Panc1 (cell line): Measurements from ENCODE around the gene C19orf81. TPM values are rescaled to one million over a fixed set of nuclear protein-coding genes. Genes with fewer than 3 reads are reported as not detected.

Source experiments
- ATAC-seq: fragments of 200-7000 bp; cut with Tn5 transposase; 2 replicates; pipeline ENCODE4 v1.9.1; 2020; ENCODE audit warnings: mild to moderate bottlenecking, moderate library complexity
- BruUV-seq: library from RNA; stranded (reverse); fragments of 400-500 nt; replicated peaks from 2 replicates; lab custom pipeline; 2021; lab: Mats Ljungman, UMichigan
- CTCF ChIA-PET: fragments of 300-600 bp; sonication (Branson Sonifier 250); formaldehyde crosslinking; loops from one replicate; lab custom pipeline; 2022; ENCODE audit warnings: antibody characterized with exemption; lab: Charles Lee
- POLR2A ChIA-PET: fragments of 300-600 bp; sonication (Branson Sonifier 250); formaldehyde crosslinking; loops from one replicate; lab custom pipeline; 2022; ENCODE audit warnings: antibody characterized with exemption; lab: Charles Lee
- DNase-seq: peaks from one replicate; pipeline ENCODE4 v3.0.0-alpha.2; 2010; ENCODE audit warnings: low read depth, low spot score
- H3K27ac ChIP-seq: 2 replicates; pipeline ENCODE4 v1.5.1; 2011; ENCODE audit warnings: mild to moderate bottlenecking, low read length, inconsistent platforms
- H3K27me3 ChIP-seq: fragments of 200-500 bp; sonication (Bioruptor generic); 2 replicates; pipeline ENCODE4 v1.6.0; 2014; ENCODE audit warnings: low read length, inconsistent platforms; ENCODE audit not compliant: control insufficient read depth, insufficient read depth
- H3K36me3 ChIP-seq: fragments of 200-500 bp; sonication (Bioruptor generic); 2 replicates; pipeline ENCODE4 v1.5.1; 2014; ENCODE audit warnings: inconsistent platforms, mild to moderate bottlenecking, low read length, moderate library complexity; ENCODE audit not compliant: control insufficient read depth, insufficient read depth
- H3K4me1 ChIP-seq: 2 replicates; pipeline ENCODE4 v1.5.1; 2011; ENCODE audit warnings: inconsistent platforms, mild to moderate bottlenecking, low read length, moderate library complexity; ENCODE audit not compliant: control insufficient read depth, insufficient read depth
- H3K4me3 ChIP-seq, 2 experiments: 2 replicates each; pipeline ENCODE4 v1.5.1; 2011 to 2012; ENCODE audit warnings: low read depth in 2 of 2, low read length in 2 of 2, mild to moderate bottlenecking in 2 of 2, inconsistent platforms in 1 of 2, moderate library complexity in 1 of 2
- H3K9me3 ChIP-seq: fragments of 200-500 bp; sonication (Bioruptor generic); 2 replicates; pipeline ENCODE4 v1.5.1; 2014; ENCODE audit warnings: low read depth, mild to moderate bottlenecking, inconsistent platforms, low read length, moderate library complexity; ENCODE audit not compliant: control insufficient read depth, insufficient read depth
- CTCF ChIP-seq: fragments of 450-650 bp; IDR thresholded peaks from 2 replicates; pipeline ENCODE4 v1.5.1; 2017; ENCODE audit warnings: mild to moderate bottlenecking
- POLR2AphosphoS5 ChIP-seq: IDR thresholded peaks from 2 replicates; pipeline ENCODE4 v1.6.1; 2012; ENCODE audit warnings: mild to moderate bottlenecking, low read depth, low read length, moderate library complexity
- REST ChIP-seq, 2 experiments: IDR thresholded peaks; 2 replicates each; pipeline ENCODE4 v1.6.1; 2011 to 2012; ENCODE audit warnings: low read depth in 2 of 2, control low read depth in 1 of 2, low read length in 1 of 2, mild to moderate bottlenecking in 1 of 2, moderate library complexity in 1 of 2; ENCODE audit not compliant: insufficient read depth in 1 of 2
- SIN3A ChIP-seq: IDR thresholded peaks from 2 replicates; pipeline ENCODE4 v1.6.1; 2012; ENCODE audit warnings: low read depth, mild to moderate bottlenecking, low read length, moderate library complexity, borderline replicate concordance; ENCODE audit not compliant: insufficient read depth
- TCF7L2 ChIP-seq: IDR thresholded peaks from 2 replicates; pipeline ENCODE4 v1.6.1; 2011; ENCODE audit warnings: mild to moderate bottlenecking, low read depth, low read length, inconsistent platforms
- in situ Hi-C: cut with HindIII; loops from 2 replicates; pipeline ENCODE4 v1.10.0; 2016; ENCODE audit warnings: low sequenced_read_pairs, low pct_unique_long_range_greater_than_20kb
- intact Hi-C: fragments of 100-400 bp; cut with micrococcal nuclease; formaldehyde crosslinking; loops from one replicate; pipeline ENCODE4 v1.10.0; 2022; ENCODE audit not compliant: unreplicated experiment
- total RNA-seq: library from RNA; stranded (reverse); gene quantifications from one replicate; pipeline ENCODE4 v1.2.1, GENCODE V29; 2021; ENCODE audit not compliant: unreplicated experiment

C19orf81 gene
- total RNA-seq, 1 experiment from 2014 or later, result 0.98 TPM

- 0 out of 2 replicates have a peak, but pooled peaks cover 1% of the 10 kb centered on the region for H3K9me3 ChIP-seq
- no peaks in the 10 kb centered on the region for H3K27me3 ChIP-seq
- TF ChIP-seq SIN3A (no peak), CTCF (no peak), TCF7L2 (no peak), REST (IDR thresholded peaks at IDR 0.05; ENCODE audit: insufficient read depth in 1 of 2, low read depth in 2 of 2, low read length in 1 of 2) (no peak), POLR2AphosphoS5 (no peak)
- H3K4me1 ChIP-seq, result no peaks in the 10 kb centered on the region
- no peak for DNase-seq
- H3K36me3 ChIP-seq, result no peaks in the 10 kb centered on the region
- POLR2A ChIA-PET, result no interaction called here
- intact Hi-C loops (no loop called here), in situ Hi-C loops (no loop called here)
- CTCF ChIA-PET, result no interaction called here
- H3K27ac ChIP-seq, result no peak overlapping the region
- H3K4me3 ChIP-seq, result no peak overlapping the region
- BruUV-seq, result no TSS peak
- ATAC-seq, result no peak
Measured at GRCh38 chr19:50628551-50628950, 20.7 kb upstream of the C19orf81 start.

GRCh38 chr19:50629194-50629593 lies 20.1 kb upstream of the C19orf81 start:
- CTCF ChIA-PET, result no interaction called here

More at GRCh38 chr19:50629194-50629593, 20.1 kb upstream of the C19orf81 start:
- ATAC-seq (no peak), DNase-seq (no peak)
- POLR2A ChIA-PET, result no interaction called here
- Histone ChIP-seq H3K4me3 (no peak overlapping the region), H3K9me3 (0 out of 2 replicates have a peak, but pooled peaks cover 4% of the 10 kb centered on the region), H3K27ac (no peak overlapping the region), H3K36me3 (no peaks in the 10 kb centered on the region), H3K27me3 (no peaks in the 10 kb centered on the region), H3K4me1 (no peaks in the 10 kb centered on the region)
- TF ChIP-seq CTCF (no peak), POLR2AphosphoS5 (no peak), SIN3A (no peak), REST (IDR thresholded peaks at IDR 0.05; ENCODE audit: insufficient read depth in 1 of 2, low read depth in 2 of 2, low read length in 1 of 2) (no peak), TCF7L2 (no peak)
- intact Hi-C loops, result no loop called here
- in situ Hi-C loops, result no loop called here
- no TSS peak for BruUV-seq
